Sigmoid colon (tissue), 7 donors: ENCODE data around the gene ZNF12. TPM values are rescaled to one million over a fixed set of nuclear protein-coding genes. Genes with fewer than 3 reads are reported as not detected.
"Not testable (repeated sequence)": the region's sequence is repeated elsewhere in the genome, so short reads cannot be mapped to it uniquely, and the experiment has no call there.

ENCODE experiments used
- DNase-seq: peaks from one replicate; pipeline ENCODE4 v3.0.0-alpha.2; 2019
- H3K27ac ChIP-seq, 4 donors: fragments of 200-600 bp; sonication (generic); one replicate each; pipeline ENCODE4 v1.5.1; 2016 to 2019; ENCODE audit warnings: mild to moderate bottlenecking in 1 of 4
- H3K27me3 ChIP-seq, 3 donors: fragments of 200-600 bp; sonication (generic); one replicate each; pipeline ENCODE4 v1.5.1; 2019; ENCODE audit warnings: mild to moderate bottlenecking in 1 of 3
- H3K36me3 ChIP-seq, 4 donors: fragments of 200-600 bp; sonication (generic); one replicate each; pipeline ENCODE4 v1.5.1; 2016 to 2019
- H3K4me1 ChIP-seq, 4 donors: fragments of 200-600 bp; sonication (generic); one replicate each; pipeline ENCODE4 v1.5.1; 2017 to 2019
- H3K4me3 ChIP-seq, 4 donors: fragments of 200-600 bp; sonication (generic); one replicate each; pipeline ENCODE4 v1.5.1; 2017 to 2019; ENCODE audit warnings: mild to moderate bottlenecking in 2 of 4, moderate library complexity in 1 of 4
- H3K9me3 ChIP-seq, 4 donors: fragments of 200-600 bp in 3 of 4; sonication (generic) in 3 of 4; one replicate each; pipeline versions ENCODE4 v1.5.1 to v1.6.1; 2013 to 2019
- EP300 ChIP-seq, 4 donors: sonication (generic); formaldehyde crosslinking; IDR thresholded peaks; one replicate each; pipeline ENCODE4 v1.6.1; 2017; ENCODE audit warnings: antibody characterized with exemption in 4 of 4
- POLR2A ChIP-seq, 2 donors: fragments of 450-650 bp; IDR thresholded peaks; one replicate each; pipeline ENCODE4 v1.6.1; 2016; ENCODE audit warnings: antibody characterized with exemption in 2 of 2, mild to moderate bottlenecking in 2 of 2, moderate library complexity in 2 of 2
- POLR2AphosphoS5 ChIP-seq, 4 donors: sonication (generic); formaldehyde crosslinking; IDR thresholded peaks; one replicate each; pipeline ENCODE4 v1.6.1; 2017; ENCODE audit warnings: antibody characterized with exemption in 4 of 4
- WGBS, 2 donors: extraction: QIAGEN DNeasy Blood & Tissue Kit; methylation state at CpG; one replicate each; pipeline ENCODE4 v1.1.7; 2013; 5-methylcytosine and 5-hydroxymethylcytosine counted together
- intact Hi-C: fragments of 100-400 bp; cut with DNase I; formaldehyde crosslinking; loops from one replicate; pipeline ENCODE4 v1.15.1; 2023
- polyA plus RNA-seq, 3 donors: library from polyadenylated mRNA; stranded (reverse); fragments of 200-250 nt; gene quantifications; one replicate each; pipeline ENCODE4 v1.2.3, GENCODE V29; 2013
- total RNA-seq, 4 donors: library from RNA; depleted of rRNA; stranded (reverse); fragments of >200 nt; gene quantifications; one replicate each; pipeline ENCODE4 v1.1.0, GENCODE V29; 2016
- TF ChIP-seq, protein P1 (sequence below), 4 experiments: fragments of 450-650 bp in 3 of 4; fragments of 200-600 bp in 1 of 4; IDR thresholded peaks; one replicate each; pipeline ENCODE4 v1.5.1; 2016 to 2019; ENCODE audit warnings: antibody characterized with exemption in 4 of 4, mild to moderate bottlenecking in 3 of 4, moderate library complexity in 2 of 4
- donor health status: healthy with polysubstance abuse.
- donor health status: Bipolar disorder and iron deficiency.
- donor health status: healthy.

Gene ZNF12
- total and polyA plus RNA-seq, 7 donors = 4.4 to 27.1 (median 17.2) TPM

DNA sequence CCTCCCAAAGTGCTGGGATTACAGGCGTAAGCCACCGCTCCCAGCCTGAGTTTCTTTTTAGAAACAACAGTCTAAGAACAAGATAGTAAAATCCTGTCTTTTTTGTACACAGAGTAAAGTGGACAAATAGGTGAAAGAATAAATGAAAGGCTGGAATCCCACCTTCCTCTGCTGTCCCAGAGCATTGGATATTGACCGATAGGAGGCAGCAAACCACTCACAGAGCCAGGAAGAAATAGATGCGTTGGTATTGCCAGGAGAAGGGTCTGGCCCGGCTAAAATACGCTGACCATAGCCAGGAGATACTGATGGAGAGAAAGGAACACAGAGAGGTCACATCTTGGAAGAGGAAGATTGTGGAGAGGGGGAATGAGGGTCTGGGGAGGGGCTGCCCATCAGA is 11.4 kb upstream of the ZNF12 start:
- no peak for DNase-seq
- Histone ChIP-seq H3K9me3 (no peaks in the 10 kb centered on the region), H3K36me3 (no peaks in the 10 kb centered on the region), H3K27me3 (no peaks in the 10 kb centered on the region), H3K27ac (no peak overlapping the region), H3K4me3 (no peak overlapping the region), H3K4me1 (no peaks in the 10 kb centered on the region)
- intact Hi-C loops = no loop called here
- TF ChIP-seq, protein P1, sequence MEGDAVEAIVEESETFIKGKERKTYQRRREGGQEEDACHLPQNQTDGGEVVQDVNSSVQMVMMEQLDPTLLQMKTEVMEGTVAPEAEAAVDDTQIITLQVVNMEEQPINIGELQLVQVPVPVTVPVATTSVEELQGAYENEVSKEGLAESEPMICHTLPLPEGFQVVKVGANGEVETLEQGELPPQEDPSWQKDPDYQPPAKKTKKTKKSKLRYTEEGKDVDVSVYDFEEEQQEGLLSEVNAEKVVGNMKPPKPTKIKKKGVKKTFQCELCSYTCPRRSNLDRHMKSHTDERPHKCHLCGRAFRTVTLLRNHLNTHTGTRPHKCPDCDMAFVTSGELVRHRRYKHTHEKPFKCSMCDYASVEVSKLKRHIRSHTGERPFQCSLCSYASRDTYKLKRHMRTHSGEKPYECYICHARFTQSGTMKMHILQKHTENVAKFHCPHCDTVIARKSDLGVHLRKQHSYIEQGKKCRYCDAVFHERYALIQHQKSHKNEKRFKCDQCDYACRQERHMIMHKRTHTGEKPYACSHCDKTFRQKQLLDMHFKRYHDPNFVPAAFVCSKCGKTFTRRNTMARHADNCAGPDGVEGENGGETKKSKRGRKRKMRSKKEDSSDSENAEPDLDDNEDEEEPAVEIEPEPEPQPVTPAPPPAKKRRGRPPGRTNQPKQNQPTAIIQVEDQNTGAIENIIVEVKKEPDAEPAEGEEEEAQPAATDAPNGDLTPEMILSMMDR (IDR thresholded peaks at IDR 0.05) = no peak
- TF ChIP-seq POLR2A (IDR thresholded peaks at IDR 0.05) = no peak
- TF ChIP-seq POLR2AphosphoS5 (IDR thresholded peaks at IDR 0.05) = no peak
- no peak for TF ChIP-seq EP300 (IDR thresholded peaks at IDR 0.05)
- WGBS, 2 donors = 48 to 62% methylated on average over 6 of the region's 6 CpGs

DNA sequence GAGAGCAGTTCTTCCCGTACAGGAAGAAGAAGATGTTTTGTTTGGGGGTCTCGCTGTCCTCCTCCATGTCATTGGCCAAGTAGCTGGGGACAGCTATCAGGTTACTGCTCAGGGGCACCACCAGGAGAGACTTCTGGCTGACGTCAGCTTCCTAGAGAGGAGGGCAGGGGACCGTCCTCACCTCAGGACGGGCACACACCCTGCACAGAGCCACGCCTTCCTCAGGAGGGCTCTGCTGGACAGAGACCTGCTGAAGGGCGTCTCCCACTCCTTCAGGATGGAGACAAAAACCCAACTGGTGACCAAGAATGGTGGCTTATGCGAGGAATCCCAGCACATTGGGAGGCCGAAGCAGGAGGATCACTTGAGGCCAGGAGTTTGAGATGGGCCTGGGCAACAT is 9.2 kb upstream of the ZNF12 start:
- H3K27me3 ChIP-seq, H3K4me1 ChIP-seq, H3K4me3 ChIP-seq, H3K9me3 ChIP-seq, H3K36me3 ChIP-seq, H3K27ac ChIP-seq, intact Hi-C loops, DNase-seq: not testable (repeated sequence)
- WGBS, 2 donors = 68 to 72% methylated on average over 9 of the region's 9 CpGs

DNA sequence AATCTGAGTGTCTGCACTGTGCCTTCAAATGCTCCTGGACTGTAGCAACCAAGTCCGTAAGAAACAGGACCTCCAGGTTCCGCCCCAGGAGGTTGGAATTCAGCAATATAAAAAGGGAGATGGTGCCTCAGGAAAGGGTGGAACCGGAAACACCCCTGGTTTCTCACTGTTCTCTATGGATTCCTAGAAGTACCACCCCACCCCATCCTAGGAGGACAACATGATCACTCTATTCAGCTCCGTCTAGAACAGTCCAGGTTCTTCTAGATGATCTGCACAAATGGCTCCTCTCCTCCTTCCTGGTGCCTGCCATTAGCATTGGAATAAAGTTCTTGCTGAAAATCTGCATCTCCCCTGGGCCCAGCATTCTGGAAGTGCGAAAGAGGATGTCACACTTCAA is 7.6 kb upstream of the ZNF12 start:
- 84 to 89% methylated on average over 5 of the region's 5 CpGs for WGBS, 2 donors
- Histone ChIP-seq H3K36me3 (no peaks in the 10 kb centered on the region), H3K9me3 (no peaks in the 10 kb centered on the region), H3K4me1 (no peaks in the 10 kb centered on the region), H3K4me3 (no peak overlapping the region), H3K27me3 (no peaks in the 10 kb centered on the region), H3K27ac (no peak overlapping the region)
- intact Hi-C loops = no loop called here
- no peak for TF ChIP-seq POLR2A (IDR thresholded peaks at IDR 0.05)
- no peak for TF ChIP-seq POLR2AphosphoS5 (IDR thresholded peaks at IDR 0.05)
- TF ChIP-seq, protein P1 (IDR thresholded peaks at IDR 0.05) = no peak
- TF ChIP-seq EP300 (IDR thresholded peaks at IDR 0.05) = no peak
- no peak for DNase-seq

DNA sequence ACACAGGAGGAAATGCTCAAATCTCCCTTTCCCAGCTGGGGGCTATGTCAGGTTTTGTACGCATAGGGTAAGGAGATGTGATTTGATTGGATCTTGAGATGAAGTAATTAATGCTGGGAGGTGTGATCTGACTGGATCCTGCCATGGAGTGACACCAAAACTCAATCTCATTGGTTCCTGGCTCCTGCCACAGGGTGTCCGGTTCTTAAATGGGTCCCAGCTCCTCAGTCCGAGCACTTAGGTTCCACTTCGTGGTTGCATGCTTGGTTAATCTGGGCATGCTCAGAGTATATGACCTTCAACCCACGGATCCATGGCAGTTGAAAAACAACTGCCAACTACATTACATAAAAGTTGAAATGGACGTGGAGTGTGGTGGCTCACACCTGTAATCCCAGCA is 3.1 kb upstream of the ZNF12 start:
- Histone ChIP-seq H3K27me3 (no peaks in the 10 kb centered on the region), H3K4me1 (peaks cover 0 to 20% (median 15%) of the 10 kb centered on the region in 4 donors), H3K27ac (no peak overlapping the region), H3K4me3 (no peak overlapping the region), H3K9me3 (no peaks in the 10 kb centered on the region), H3K36me3 (no peaks in the 10 kb centered on the region)
- DNase-seq = no peak
- TF ChIP-seq, protein P1 (IDR thresholded peaks at IDR 0.05) = no peak
- TF ChIP-seq EP300 (IDR thresholded peaks at IDR 0.05) = no peak
- TF ChIP-seq POLR2AphosphoS5 (IDR thresholded peaks at IDR 0.05) = no peak
- TF ChIP-seq POLR2A (IDR thresholded peaks at IDR 0.05) = no peak
- 83 to 89% methylated on average over 6 of the region's 6 CpGs for WGBS, 2 donors
- intact Hi-C loops = loop anchor here (2.0 to 10.0 kb wide), 3 partner anchors 19 to 475 kb away; partner anchors contain the start of gene C1GALT1

DNA sequence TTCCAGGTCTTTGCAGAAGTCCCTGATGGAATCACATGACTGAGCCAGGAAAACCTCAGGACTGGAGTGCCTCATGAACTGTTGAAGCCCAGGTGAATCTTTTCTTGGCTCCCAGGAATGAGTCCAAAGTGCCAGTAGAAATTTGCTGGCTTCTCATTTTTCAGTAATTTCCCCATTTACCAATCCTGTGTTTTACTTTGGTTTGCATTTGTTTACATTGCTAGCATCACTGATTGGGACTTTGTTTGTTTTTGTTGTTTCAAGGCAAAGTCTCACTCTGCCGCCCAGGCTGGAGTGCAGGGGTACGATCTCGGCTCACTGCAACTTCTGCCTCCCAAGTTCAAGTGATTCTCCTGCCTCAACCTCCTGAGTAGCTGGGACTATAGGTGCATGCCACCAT is 1.6 kb upstream of the ZNF12 start:
- Histone ChIP-seq H3K27ac (no peak overlapping the region), H3K4me1 (peaks cover 0 to 30% (median 23%) of the 10 kb centered on the region in 4 donors), H3K9me3 (no peaks in the 10 kb centered on the region), H3K36me3 (peaks cover 6 to 12% (median 9%) of the 10 kb centered on the region in 4 donors), H3K4me3 (no peak overlapping the region), H3K27me3 (no peaks in the 10 kb centered on the region)
- WGBS, 2 donors = 88 to 92% methylated on average over 3 of the region's 3 CpGs
- no peak for TF ChIP-seq POLR2AphosphoS5 (IDR thresholded peaks at IDR 0.05)
- intact Hi-C loops = loop anchor here (2.0 to 10.0 kb wide), 3 partner anchors 20 to 476 kb away; partner anchors contain the start of gene C1GALT1
- no peak for DNase-seq
